A549 (cell line): ENCODE data around the gene MAP3K7.

Experiments
- CTCF ChIP-seq: fragments of >200 bp; sonication (Bioruptor Twin); formaldehyde crosslinking; IDR thresholded peaks from 3 replicates; pipeline ENCODE4 v1.5.1; 2016
- FOSL2 ChIP-seq, 2 experiments: fragments of 450-650 bp in 1 of 2; fragments of >200 bp in 1 of 2; sonication (Bioruptor Twin) in 1 of 2; formaldehyde crosslinking; IDR thresholded peaks; 2 replicates each; pipeline versions ENCODE4 v1.5.0 to v1.6.1; 2016 to 2020; ENCODE audit warnings: mild to moderate bottlenecking in 1 of 2, moderate library complexity in 1 of 2
- HOXA7 ChIP-seq: fragments of 250-450 bp; sonication (Bioruptor Pico); IDR thresholded peaks from 2 replicates; pipeline ENCODE4 v1.5.0; 2020; ENCODE audit warnings: mild to moderate bottlenecking, moderate library complexity
- KDM1A ChIP-seq: fragments of 200-600 bp; sonication (generic); IDR thresholded peaks from 2 replicates; pipeline ENCODE4 v1.6.1; 2016; ENCODE audit warnings: low read depth, mild to moderate bottlenecking
- NFE2L2 ChIP-seq: fragments of 150-350 bp; conservative IDR thresholded peaks from 2 replicates; pipeline ENCODE4 v1.6.1; 2014; ENCODE audit warnings: low read length
- POLR2A ChIP-seq: IDR thresholded peaks from 2 replicates; pipeline ENCODE4 v1.6.1; 2012; ENCODE audit warnings: mild to moderate bottlenecking, low read length
- ZNF302 ChIP-seq: fragments of 250-450 bp; sonication (Bioruptor Pico); IDR thresholded peaks from 2 replicates; pipeline ENCODE4 v1.9.0; 2021; ENCODE audit warnings: inconsistent platforms, mild to moderate bottlenecking, moderate library complexity

- no peak for TF ChIP-seq CTCF
- no peak for TF ChIP-seq KDM1A
- TF ChIP-seq HOXA7 (CRISPR knock-in tag): no peak
- no peak for TF ChIP-seq POLR2A
- TF ChIP-seq ZNF302: no peak
- no peak for TF ChIP-seq FOSL2 (IDR thresholded peaks at IDR 0.05)
- no peak for TF ChIP-seq FOSL2 (CRISPR knock-in tag; IDR thresholded peaks at IDR 0.05)
- TF ChIP-seq NFE2L2: no peak
These were observed 5.7 kb downstream of the MAP3K7 start for GRCh38 chr6:90581146-90581545.
